Testis (tissue), 3 donors: ENCODE results near the gene STARD13. TPM values are rescaled to one million over a fixed set of nuclear protein-coding genes. Genes with fewer than 3 reads are reported as not detected.

ENCODE experiments used
- DNase-seq: peaks from one replicate; pipeline ENCODE4 v3.0.0-alpha.2; 2019
- H3K27ac ChIP-seq, 2 donors: fragments of 200-600 bp; sonication (generic); one replicate each; pipeline ENCODE4 v1.5.1; 2019
- H3K27me3 ChIP-seq: fragments of 200-600 bp; sonication (generic); one replicate; pipeline ENCODE4 v1.5.1; 2019
- H3K36me3 ChIP-seq: fragments of 200-600 bp; sonication (generic); one replicate; pipeline ENCODE4 v1.5.1; 2017; ENCODE audit warnings: low read depth; ENCODE audit errors: missing control alignments
- H3K4me1 ChIP-seq: fragments of 200-600 bp; sonication (generic); one replicate; pipeline ENCODE4 v1.5.1; 2019
- H3K4me3 ChIP-seq, 2 donors: fragments of 200-600 bp; sonication (generic); one replicate each; pipeline ENCODE4 v1.5.1; 2017 to 2019
- H3K9me3 ChIP-seq: fragments of 200-600 bp; sonication (generic); one replicate; pipeline ENCODE4 v1.5.1; 2017
- CTCF ChIP-seq, 3 experiments: fragments of 450-650 bp in 2 of 3; fragments of 200-600 bp in 1 of 3; sonication (generic) in 1 of 3; IDR thresholded peaks; one replicate each; pipeline ENCODE4 v1.5.1; 2016 to 2019; ENCODE audit warnings: antibody characterized with exemption in 3 of 3, mild to moderate bottlenecking in 2 of 3, moderate library complexity in 1 of 3
- POLR2A ChIP-seq: fragments of 450-650 bp; IDR thresholded peaks from one replicate; pipeline ENCODE4 v1.6.1; 2017; ENCODE audit warnings: antibody characterized with exemption, mild to moderate bottlenecking, moderate library complexity
- WGBS, 2 donors: methylation state at CpG; one replicate each; pipeline ENCODE4 v1.1.5; 2018; 5-methylcytosine and 5-hydroxymethylcytosine counted together
- intact Hi-C: fragments of 100-400 bp; cut with DNase I; formaldehyde crosslinking; loops from one replicate; pipeline ENCODE4 v1.15.1; 2023; ENCODE audit warnings: low total_unique reads
- polyA plus RNA-seq: library from polyadenylated mRNA; stranded (reverse); fragments of 350-450 nt; fragmentation: Illumina TruSeq; extraction: RNeasy Lipid Tissue Mini Kit (QIAGEN cat#74804); gene quantifications from one replicate; pipeline ENCODE4 v1.2.3, GENCODE V29; 2014; ENCODE audit warnings: low read depth, low replicate concordance; ENCODE audit not compliant: insufficient read depth
- total RNA-seq, 2 donors: library from RNA; depleted of rRNA; stranded (reverse); fragments of >200 nt; gene quantifications; one replicate each; pipeline ENCODE4 v1.2.3, GENCODE V29; 2016

Gene STARD13
- total and polyA plus RNA-seq, 3 donors from 2014 or later, result 7.2 to 33.7 (median 24.4) TPM

GRCh38 chr13:33258808-33259193 is 26.8 kb downstream of the STARD13 start:
- H3K4me1 ChIP-seq, result no peaks in the 10 kb centered on the region
- no peak overlapping the region for H3K27ac ChIP-seq
- no peaks in the 10 kb centered on the region for H3K36me3 ChIP-seq
- intact Hi-C loops, result no loop called here
- no peak for TF ChIP-seq CTCF (IDR thresholded peaks at IDR 0.05)
- no peak for TF ChIP-seq POLR2A
- H3K9me3 ChIP-seq, result no peaks in the 10 kb centered on the region
- DNase-seq, result no peak
- H3K4me3 ChIP-seq, result no peak overlapping the region
- H3K27me3 ChIP-seq, result no peaks in the 10 kb centered on the region

- Histone ChIP-seq H3K4me3 (no peak overlapping the region), H3K9me3 (no peaks in the 10 kb centered on the region), H3K36me3 (no peaks in the 10 kb centered on the region), H3K27me3 (no peaks in the 10 kb centered on the region), H3K27ac (no peak overlapping the region), H3K4me1 (no peaks in the 10 kb centered on the region)
- WGBS, 2 donors, result 83 to 84% methylated on average over 7 of the region's 7 CpGs
- no peak for TF ChIP-seq CTCF (IDR thresholded peaks at IDR 0.05)
- no peak for TF ChIP-seq POLR2A
- DNase-seq, result no peak
- intact Hi-C loops, result no loop called here
Observed at GRCh38 chr13:33257841-33258807, 27.4 kb downstream of the STARD13 start.

DNA sequence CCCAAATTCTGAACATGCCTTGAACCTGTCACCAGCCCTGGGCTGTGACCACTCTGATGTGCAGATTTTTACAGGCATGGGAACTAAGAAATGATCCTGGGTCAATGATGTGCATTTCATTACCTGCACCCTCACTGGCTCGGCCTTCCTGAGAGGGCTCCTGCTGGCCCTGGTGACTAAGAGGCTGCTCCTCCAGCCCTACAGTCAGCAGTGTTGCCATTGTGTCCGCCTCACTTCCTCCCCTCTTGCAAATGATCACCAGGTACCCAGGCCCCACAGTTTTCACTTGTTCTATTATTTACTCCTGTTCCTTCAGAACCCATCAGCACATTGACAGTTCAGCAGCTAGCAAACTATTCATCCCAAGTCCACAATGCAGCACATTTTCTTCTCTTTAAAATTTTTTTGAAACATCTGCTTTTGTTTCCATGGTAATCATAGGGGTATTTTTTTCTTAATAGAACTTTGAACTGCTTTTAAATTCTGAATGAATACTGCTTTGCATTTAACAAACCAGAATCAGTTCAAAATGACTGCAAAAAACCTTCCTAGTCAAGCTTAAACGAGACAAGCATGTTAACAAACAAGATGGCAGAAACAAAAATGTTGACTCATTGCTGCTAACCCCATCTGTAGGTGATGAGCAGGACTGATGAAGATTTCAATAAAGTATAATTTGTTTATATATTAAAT is 29.3 kb downstream of the STARD13 start:
- H3K4me3 ChIP-seq, result no peak overlapping the region
- no peaks in the 10 kb centered on the region for H3K9me3 ChIP-seq
- TF ChIP-seq CTCF (IDR thresholded peaks at IDR 0.05) (no peak), POLR2A (no peak)
- intact Hi-C loops, result no loop called here
- no peaks in the 10 kb centered on the region for H3K36me3 ChIP-seq
- DNase-seq, result no peak
- H3K27ac ChIP-seq, result no peak overlapping the region
- H3K4me1 ChIP-seq, result no peaks in the 10 kb centered on the region
- WGBS, 2 donors, result 95 to 98% methylated on average over 3 of the region's 3 CpGs
- no peaks in the 10 kb centered on the region for H3K27me3 ChIP-seq

GRCh38 chr13:33252135-33252534 is 33.4 kb downstream of the STARD13 start:
- Histone ChIP-seq H3K27ac (peak overlapping the region in 1 of 2 donors; percentile 54), H3K4me3 (no peak overlapping the region), H3K9me3 (no peaks in the 10 kb centered on the region), H3K4me1 (no peaks in the 10 kb centered on the region), H3K27me3 (no peaks in the 10 kb centered on the region), H3K36me3 (no peaks in the 10 kb centered on the region)
- intact Hi-C loops, result no loop called here
- 62 to 78% methylated on average over 4 of the region's 4 CpGs for WGBS, 2 donors
- TF ChIP-seq POLR2A, result no peak
- no peak for TF ChIP-seq CTCF (IDR thresholded peaks at IDR 0.05)
- DNase-seq, result no peak
